Activated T-cell treated with anti-CD3 and anti-CD28 coated beads, Interleukin-2, amount 50 U/mL, for 24 hours (primary cell): Measurements from ENCODE around the gene RHOB.

Experiments
- DNase-seq: peaks from one replicate; pipeline ENCODE4 v3.0.0-alpha.2; 2020
- H3K27ac Mint-ChIP-seq: 2 replicates; pipeline ENCODE4 v1.8.0; 2020; ENCODE audit warnings: mild to moderate bottlenecking, mixed read lengths
- H3K27me3 Mint-ChIP-seq: 2 replicates; pipeline ENCODE4 v1.8.0; 2020; ENCODE audit warnings: mixed read lengths
- H3K36me3 Mint-ChIP-seq: 2 replicates; pipeline ENCODE4 v1.8.0; 2020; ENCODE audit warnings: low read depth, mixed read lengths
- H3K4me1 Mint-ChIP-seq: 2 replicates; pipeline ENCODE4 v1.8.0; 2020; ENCODE audit warnings: low read depth, mixed read lengths
- H3K4me3 Mint-ChIP-seq: 2 replicates; pipeline ENCODE4 v1.8.0; 2020; ENCODE audit warnings: mild to moderate bottlenecking, moderate library complexity, mixed read lengths
- H3K9me3 Mint-ChIP-seq: 2 replicates; pipeline ENCODE4 v1.8.0; 2020; ENCODE audit warnings: mixed read lengths

The RHOB gene

DNA sequence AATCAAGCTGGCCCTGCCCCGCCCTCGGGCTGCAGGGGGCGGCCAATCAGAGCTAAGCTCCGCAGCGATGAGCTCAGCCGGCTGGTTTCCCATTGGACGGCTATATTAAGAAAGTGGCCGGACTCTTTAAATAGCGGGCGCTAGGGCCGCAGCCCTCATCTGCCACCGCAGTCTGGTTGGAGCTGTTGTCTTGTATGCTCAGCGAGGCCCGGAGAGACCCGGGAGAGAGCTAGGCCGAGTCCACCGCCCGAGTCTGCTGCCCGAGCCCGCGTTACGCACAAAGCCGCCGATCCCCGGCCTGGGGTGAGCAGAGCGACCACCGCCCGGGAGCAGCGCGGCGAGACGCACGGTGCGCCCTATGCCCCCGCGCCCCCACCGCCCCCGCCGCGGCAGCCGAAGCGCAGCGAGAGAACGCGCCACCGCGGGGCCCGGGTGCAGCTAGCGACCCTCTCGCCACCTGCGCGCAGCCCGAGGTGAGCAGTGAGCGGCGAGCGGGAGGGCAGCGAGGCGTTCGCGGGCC, at the start of gene RHOB:
TSS of gene RHOB (plus strand) at position 158 of the 520 bp plus-strand sequence. CDS start 392 bp downstream, outside the sequence.
- Mint-ChIP-seq H3K27ac (peak within 1 kb of the TSS; percentile 50), H3K4me1 (peaks cover 10% of the 10 kb centered on the region), H3K36me3 (no peaks in the 10 kb centered on the region), H3K27me3 (peaks cover 50% of the 10 kb centered on the region), H3K9me3 (no peaks in the 10 kb centered on the region), H3K4me3 (peak within 1 kb of the TSS; percentile 76)
- DNase-seq: peak; percentile 91

DNA sequence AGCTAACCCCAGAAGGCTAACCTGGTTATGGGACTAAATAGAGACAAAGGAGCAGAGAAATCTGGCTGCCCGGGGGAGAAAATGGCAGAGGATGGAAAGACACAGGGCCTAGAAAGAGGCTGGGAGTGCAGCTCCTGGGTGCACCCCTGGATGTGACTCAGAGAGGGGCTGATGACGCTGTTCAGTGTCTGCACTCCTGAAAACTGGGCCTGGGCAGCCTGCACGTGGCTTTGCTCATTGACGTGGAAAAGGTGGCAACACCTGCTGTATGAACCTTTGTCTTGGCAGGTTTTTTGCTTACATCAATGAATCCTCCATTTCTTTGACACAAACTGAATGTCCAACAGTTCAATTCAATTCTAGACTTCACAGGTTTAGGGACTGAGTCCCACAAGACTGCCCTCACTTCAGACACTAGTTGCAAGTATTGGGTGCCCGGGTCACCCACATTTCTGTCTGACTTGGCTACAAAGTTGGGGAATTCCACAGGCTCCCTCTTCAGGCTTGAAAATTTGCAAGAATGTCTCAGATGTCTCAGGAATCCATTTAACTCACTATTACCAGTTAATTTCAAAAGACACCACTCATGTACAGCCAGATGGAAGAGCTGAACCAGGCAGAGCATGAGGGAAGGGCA, 48.9 kb upstream of the RHOB start:
- no peak overlapping the region for H3K4me3 Mint-ChIP-seq
- H3K4me1 Mint-ChIP-seq: no peaks in the 10 kb centered on the region
- H3K27ac Mint-ChIP-seq: no peak overlapping the region
- no peaks in the 10 kb centered on the region for H3K27me3 Mint-ChIP-seq
- DNase-seq: no peak
- H3K9me3 Mint-ChIP-seq: no peaks in the 10 kb centered on the region
- H3K36me3 Mint-ChIP-seq: no peaks in the 10 kb centered on the region

DNA sequence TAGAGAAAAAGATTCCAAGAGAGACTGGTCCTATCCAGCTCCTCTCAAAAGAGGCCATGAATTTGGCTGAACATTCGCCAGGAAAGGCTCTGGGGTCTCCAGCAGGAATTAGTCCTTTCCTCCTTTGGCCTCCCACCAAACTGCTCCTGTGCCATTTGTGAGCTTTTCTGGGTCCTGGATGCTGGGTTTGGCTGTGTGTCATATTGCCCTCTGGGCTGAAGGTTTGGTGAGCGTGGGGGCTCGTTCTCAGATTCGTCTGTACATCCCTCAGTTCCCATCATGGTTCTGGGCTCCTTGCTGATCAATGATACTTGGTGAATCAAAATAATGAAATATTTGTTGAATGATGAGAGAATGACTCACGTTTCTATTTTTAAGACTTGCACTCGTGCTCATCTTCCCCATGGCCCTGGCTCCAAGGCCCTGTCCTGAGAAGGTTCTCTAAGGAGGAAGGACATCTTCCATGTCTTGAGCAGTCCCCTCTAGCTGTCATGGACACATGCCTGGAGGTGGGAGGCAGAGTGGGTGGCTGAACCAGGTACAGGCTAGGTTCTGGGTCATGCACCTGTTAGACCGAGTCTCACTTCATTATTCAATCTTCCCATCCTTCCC, 47.8 kb upstream of the RHOB start:
- Mint-ChIP-seq H3K27ac (no peak overlapping the region), H3K4me3 (no peak overlapping the region), H3K4me1 (no peaks in the 10 kb centered on the region), H3K27me3 (no peaks in the 10 kb centered on the region), H3K9me3 (no peaks in the 10 kb centered on the region), H3K36me3 (no peaks in the 10 kb centered on the region)
- DNase-seq: no peak

DNA sequence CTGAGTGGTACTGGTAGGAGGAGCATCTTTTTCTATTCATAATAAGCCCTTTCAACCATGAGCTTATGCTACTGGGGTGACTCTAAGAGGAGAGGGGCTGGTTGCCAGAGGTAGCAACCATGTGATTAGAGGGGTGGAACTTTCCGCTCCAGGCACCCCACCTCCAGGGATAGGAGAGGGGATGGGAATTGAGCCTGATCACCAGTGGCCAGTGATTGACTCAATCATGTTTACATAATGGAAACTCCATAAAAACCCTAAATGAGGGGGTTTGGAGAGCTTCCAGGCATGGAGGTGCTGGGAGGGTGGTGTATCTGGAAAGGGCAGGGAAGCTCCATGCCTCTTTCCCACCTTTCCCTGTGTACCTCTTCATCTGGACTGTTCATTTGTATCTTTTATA, 46.6 kb upstream of the RHOB start:
- Mint-ChIP-seq H3K36me3 (no peaks in the 10 kb centered on the region), H3K4me3 (no peak overlapping the region), H3K27me3 (no peaks in the 10 kb centered on the region), H3K9me3 (no peaks in the 10 kb centered on the region), H3K27ac (no peak overlapping the region), H3K4me1 (no peaks in the 10 kb centered on the region)
- DNase-seq: no peak

DNA sequence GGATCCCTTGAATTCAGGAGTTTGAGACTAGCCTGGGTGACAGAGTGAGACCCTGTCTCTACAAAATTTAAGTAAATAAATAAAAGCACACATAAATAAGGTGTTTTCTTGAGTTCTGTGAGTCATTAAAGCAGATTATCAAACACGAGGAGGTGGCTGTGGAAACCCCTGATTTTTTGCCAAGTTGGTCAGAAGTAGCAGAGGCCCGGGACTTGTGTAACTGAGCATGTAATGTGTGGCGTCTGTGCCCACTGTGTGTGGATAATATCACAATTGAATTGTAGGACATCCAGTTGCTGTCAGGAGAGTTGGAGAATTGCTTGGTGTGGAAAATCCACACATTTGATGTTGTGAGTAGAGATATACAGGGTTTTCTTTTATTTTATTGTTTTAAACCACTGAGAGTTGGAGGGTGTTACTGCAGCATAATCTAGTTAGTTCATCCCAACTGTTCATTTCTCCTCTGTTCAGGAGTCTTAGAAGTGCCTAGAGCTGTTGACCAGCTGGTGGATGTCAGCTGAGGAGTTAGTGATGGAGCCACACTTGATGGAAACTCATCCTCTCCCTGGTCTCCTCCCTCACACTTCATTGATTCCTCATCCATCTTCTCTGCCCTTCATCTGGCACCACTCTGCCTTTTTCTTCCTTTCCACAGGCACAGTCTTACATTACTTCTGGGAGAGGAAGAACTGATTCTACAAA, 45.9 kb upstream of the RHOB start:
- no peak overlapping the region for H3K27ac Mint-ChIP-seq
- H3K9me3 Mint-ChIP-seq: no peaks in the 10 kb centered on the region
- no peaks in the 10 kb centered on the region for H3K4me1 Mint-ChIP-seq
- no peak for DNase-seq
- H3K36me3 Mint-ChIP-seq: no peaks in the 10 kb centered on the region
- no peaks in the 10 kb centered on the region for H3K27me3 Mint-ChIP-seq
- no peak overlapping the region for H3K4me3 Mint-ChIP-seq

DNA sequence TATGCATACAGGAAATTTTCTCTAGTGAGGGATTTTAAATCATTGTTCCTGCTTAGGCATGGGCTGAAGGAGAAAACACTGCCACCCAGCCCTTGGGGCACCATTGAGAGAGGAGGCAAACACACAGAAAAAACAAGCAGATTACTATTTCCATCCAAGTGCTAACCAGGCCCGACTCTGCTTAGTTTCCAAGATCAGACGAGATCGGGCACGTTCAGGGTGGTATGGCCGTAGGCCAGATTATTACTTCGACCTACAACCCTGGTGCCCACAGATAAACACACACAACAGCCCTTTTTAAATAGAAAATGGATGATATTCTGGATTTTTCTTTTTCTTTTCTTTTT, 45.4 kb upstream of the RHOB start:
- Mint-ChIP-seq H3K4me3 (no peak overlapping the region), H3K9me3 (no peaks in the 10 kb centered on the region), H3K27ac (no peak overlapping the region), H3K27me3 (no peaks in the 10 kb centered on the region), H3K4me1 (no peaks in the 10 kb centered on the region), H3K36me3 (no peaks in the 10 kb centered on the region)
- DNase-seq: no peak

DNA sequence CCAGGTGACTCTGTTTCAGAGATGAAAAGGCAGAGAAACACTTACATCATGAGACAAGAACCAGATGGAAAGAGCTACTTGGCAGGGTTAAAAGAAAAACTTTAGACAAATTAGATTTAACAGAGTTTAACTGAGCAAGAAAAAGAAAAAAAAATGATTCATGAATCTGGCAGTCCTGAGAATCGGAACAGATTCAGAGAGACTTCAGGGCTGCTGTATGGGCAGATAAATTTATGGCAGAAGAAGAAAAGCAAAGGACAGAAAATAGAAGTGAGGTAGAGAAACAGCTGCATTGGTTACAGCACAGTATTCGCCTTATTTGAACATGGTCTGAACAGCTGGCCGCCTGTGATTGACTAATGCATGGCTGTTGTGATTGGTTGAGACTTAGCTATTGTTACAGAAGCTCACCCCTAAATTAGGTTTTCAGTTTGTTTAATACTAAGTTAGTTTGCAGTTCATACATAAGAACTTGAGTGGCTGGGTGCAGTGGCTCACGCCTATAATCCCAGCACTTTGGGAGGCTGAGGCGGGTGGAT, 43.0 kb upstream of the RHOB start:
- Mint-ChIP-seq H3K4me3 (no peak overlapping the region), H3K4me1 (no peaks in the 10 kb centered on the region), H3K9me3 (peaks cover 1% of the 10 kb centered on the region), H3K36me3 (no peaks in the 10 kb centered on the region), H3K27ac (no peak overlapping the region), H3K27me3 (no peaks in the 10 kb centered on the region)
- no peak for DNase-seq

DNA sequence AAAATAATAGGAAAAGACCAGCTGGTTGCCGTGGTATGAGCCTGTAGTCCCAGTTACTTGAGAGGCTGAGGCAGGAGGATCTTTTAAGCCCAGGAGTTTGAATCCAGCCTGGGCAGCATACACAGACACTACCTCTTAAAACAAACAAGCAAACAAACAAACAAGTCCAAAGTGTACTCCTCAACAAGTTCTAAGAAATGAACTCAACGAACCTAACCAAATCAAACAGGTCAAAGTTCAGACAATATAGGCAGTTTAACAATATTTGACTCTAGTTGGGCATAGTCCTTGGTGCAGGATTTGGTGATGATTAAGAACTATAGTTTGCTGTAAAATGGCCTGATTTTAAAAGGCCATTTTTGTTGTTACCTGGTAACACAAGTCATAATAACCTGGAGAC, 41.9 kb upstream of the RHOB start:
- DNase-seq: no peak
- no peaks in the 10 kb centered on the region for H3K4me1 Mint-ChIP-seq
- no peak overlapping the region for H3K27ac Mint-ChIP-seq
- H3K4me3 Mint-ChIP-seq: no peak overlapping the region
- peaks cover 12% of the 10 kb centered on the region for H3K9me3 Mint-ChIP-seq
- H3K27me3 Mint-ChIP-seq: peaks cover 2% of the 10 kb centered on the region
- no peaks in the 10 kb centered on the region for H3K36me3 Mint-ChIP-seq

DNA sequence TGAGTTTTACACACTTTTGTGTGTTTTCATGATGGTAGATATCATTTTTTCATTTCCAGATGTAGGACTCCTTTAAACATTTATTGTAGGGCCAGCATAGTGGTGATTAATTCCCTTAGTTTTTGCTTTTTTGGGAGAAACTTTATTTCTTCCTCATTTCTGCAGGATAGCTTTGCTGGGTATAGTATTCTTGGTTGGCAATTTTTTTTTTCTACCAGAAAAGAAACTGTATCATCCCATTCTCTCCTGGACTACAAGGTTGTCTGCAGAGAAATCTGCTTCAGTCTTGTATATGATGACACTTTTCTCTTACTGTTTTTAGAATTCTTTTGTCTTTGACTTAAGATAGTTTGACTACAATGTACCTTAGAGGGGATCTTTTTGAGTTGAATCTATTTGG, 37.8 kb upstream of the RHOB start:
- Mint-ChIP-seq H3K4me3 (no peak overlapping the region), H3K27me3 (peaks cover 3% of the 10 kb centered on the region), H3K27ac (no peak overlapping the region), H3K4me1 (no peaks in the 10 kb centered on the region), H3K36me3 (no peaks in the 10 kb centered on the region), H3K9me3 (peaks cover 15% of the 10 kb centered on the region)
- no peak for DNase-seq

DNA sequence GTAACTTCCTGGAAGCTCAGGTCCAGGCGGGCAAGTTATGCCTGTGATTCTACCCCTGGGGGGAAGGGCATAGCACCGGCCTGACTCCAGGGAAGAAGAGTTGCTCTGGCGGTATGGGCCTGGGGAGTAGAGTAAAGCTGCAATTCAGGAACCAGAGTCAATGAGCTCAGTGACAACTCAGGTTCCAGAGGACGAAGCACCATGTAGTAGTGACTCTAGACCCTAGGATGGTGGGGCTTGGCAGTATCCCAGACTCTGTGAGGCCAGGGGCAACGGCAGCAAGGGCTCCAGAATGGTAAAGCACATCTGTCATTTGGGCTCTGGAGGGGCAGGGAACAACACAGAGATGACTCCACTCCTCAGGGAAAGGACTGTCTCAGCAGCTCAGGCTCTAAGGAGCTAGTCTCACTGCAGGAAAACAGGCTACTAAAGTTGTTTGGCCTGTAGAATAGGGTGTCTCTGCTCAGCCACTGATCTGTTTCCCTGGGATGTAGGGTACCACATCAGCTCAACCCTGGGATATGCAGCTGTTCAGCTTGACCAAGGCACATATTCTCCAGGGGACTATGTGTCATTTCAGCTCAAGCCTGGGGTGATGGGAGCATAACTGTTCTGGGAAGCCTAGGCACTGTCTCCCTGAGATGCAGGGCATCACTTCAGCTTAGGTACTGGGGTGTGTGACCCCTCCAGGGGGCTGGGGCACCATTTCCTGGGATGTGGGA, 36.2 kb upstream of the RHOB start:
- no peak overlapping the region for H3K27ac Mint-ChIP-seq
- no peaks in the 10 kb centered on the region for H3K4me1 Mint-ChIP-seq
- H3K36me3 Mint-ChIP-seq: no peaks in the 10 kb centered on the region

DNA sequence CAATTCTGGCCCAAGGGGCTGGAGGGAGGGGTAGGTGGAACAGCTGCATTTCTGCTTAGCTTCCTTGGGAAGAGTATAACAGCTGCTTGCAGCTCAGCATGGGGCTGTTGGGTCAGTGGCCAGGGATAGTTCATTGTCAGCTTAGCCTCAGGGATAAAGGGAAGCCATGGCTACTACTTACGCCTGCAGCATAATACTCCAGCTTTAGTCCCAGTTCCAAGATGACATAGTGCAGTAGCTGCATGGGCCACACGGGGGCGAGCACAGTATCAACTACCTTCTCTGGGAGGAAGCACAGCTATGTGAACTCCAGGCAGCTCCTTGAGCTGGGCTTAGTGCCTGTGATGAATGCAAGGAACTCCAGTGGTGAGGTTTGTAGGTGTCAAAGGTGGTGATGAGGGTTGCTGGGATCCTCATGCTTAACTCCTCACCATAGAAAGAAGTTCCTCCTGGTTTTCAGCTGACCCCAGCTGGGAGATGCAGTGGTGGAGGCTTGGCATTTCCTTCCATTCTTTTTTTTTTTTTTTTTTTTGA, 35.4 kb upstream of the RHOB start:
- DNase-seq: peak; percentile 78
- Mint-ChIP-seq H3K4me1 (no peaks in the 10 kb centered on the region), H3K27me3 (peaks cover 17% of the 10 kb centered on the region), H3K27ac (no peak overlapping the region), H3K4me3 (no peak overlapping the region), H3K36me3 (no peaks in the 10 kb centered on the region), H3K9me3 (peaks cover 15% of the 10 kb centered on the region)

More for the DNA sequence above, 36.2 kb upstream of the RHOB start:
- Mint-ChIP-seq H3K4me3 (no peak overlapping the region), H3K27me3 (peaks cover 10% of the 10 kb centered on the region), H3K9me3 (peaks cover 15% of the 10 kb centered on the region)
- DNase-seq: no peak

DNA sequence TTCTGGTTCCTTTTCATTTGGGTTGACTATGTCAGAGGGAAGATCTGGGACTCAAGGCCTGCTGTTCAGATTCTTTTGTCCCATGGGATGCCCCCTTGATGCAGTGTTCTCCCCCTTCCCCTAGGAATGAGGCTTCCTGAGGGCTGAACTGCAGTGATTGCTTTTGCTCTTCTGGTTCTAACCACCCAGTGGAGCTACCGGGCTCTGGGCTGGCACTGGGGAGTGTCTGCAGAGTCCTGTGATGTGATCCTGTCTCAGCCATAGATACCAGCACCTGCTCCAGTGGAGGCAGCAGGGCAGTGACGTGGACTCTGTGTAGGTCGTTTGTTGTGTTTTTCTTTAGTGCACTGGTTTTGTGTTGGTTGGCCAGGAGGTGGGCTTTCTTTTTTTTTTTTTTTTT, 32.1 kb upstream of the RHOB start:
- peaks cover 25% of the 10 kb centered on the region for H3K27me3 Mint-ChIP-seq
- no peaks in the 10 kb centered on the region for H3K4me1 Mint-ChIP-seq
- peaks cover 5% of the 10 kb centered on the region for H3K9me3 Mint-ChIP-seq
- DNase-seq: no peak
- no peak overlapping the region for H3K27ac Mint-ChIP-seq
- no peaks in the 10 kb centered on the region for H3K36me3 Mint-ChIP-seq
- H3K4me3 Mint-ChIP-seq: no peak overlapping the region

DNA sequence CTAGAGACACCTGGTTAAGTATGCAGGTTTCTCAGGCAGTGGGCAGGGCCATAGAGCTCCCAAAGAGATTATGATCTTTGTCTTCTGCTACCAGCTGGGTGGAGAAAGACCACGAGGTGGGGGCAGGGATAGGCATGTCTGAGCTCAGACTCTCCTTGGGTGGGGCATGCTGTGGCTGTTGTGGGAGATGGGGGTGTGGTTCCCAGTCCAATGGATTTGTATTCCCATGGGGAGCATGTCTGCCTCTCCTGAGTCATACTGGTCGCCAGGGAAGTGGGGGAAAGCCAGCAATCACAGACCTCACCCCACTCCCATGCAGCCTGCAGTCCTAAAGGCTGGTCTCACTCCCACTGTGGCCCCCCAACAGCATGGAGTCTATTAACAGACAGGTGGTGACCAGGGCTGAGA, 31.4 kb upstream of the RHOB start:
- no peaks in the 10 kb centered on the region for H3K9me3 Mint-ChIP-seq
- no peak overlapping the region for H3K4me3 Mint-ChIP-seq
- no peak for DNase-seq
- no peaks in the 10 kb centered on the region for H3K36me3 Mint-ChIP-seq
- no peaks in the 10 kb centered on the region for H3K4me1 Mint-ChIP-seq
- H3K27me3 Mint-ChIP-seq: peaks cover 23% of the 10 kb centered on the region
- no peak overlapping the region for H3K27ac Mint-ChIP-seq

DNA sequence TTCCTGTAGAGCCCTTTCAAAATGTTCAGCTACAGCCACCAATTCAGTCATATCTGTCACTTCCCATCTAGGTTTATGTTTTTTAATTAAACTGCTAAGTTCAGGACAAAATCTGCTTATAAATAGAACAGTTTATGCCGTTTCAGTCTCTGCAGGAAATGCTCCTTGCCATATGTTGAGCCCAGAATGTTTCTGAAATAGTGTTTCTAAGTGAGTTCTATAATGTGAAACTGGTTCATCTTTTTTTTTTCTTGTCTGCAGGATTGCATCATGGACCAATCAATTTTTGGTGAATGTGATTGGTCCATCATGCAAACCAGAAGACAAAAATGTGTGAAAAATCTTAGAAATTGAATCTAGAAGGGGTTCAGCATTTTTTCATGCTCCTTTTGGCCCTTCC, 30.2 kb upstream of the RHOB start:
- Mint-ChIP-seq H3K9me3 (no peaks in the 10 kb centered on the region), H3K27me3 (peaks cover 23% of the 10 kb centered on the region), H3K4me1 (no peaks in the 10 kb centered on the region), H3K27ac (no peak overlapping the region), H3K36me3 (no peaks in the 10 kb centered on the region), H3K4me3 (no peak overlapping the region)
- no peak for DNase-seq
